Adrenal gland (tissue), 5 donors: ENCODE data around the gene EID3.

Experiments used
- CTCF ChIP-seq, 6 experiments: fragments of 450-650 bp in 4 of 6; fragments of 200-600 bp in 2 of 6; sonication (generic) in 1 of 6; IDR thresholded peaks; 1 replicate in 5 of 6; 2 replicates in 1 of 6; pipeline versions ENCODE4 v1.5.1 to v1.8.0; 2016 to 2021; ENCODE audit warnings: antibody characterized with exemption in 6 of 6, mild to moderate bottlenecking in 2 of 6, moderate library complexity in 1 of 6
- POLR2A ChIP-seq, 2 donors: fragments of 450-650 bp; IDR thresholded peaks; one replicate each; pipeline ENCODE4 v1.6.1; 2017; ENCODE audit warnings: antibody characterized with exemption in 2 of 2, mild to moderate bottlenecking in 2 of 2, moderate library complexity in 1 of 2
- donor health status: DM: no; HTN: no; CAD: no.

GRCh38 chr12:104331376-104331775 lies 27.8 kb downstream of the EID3 start:
- TF ChIP-seq CTCF (IDR thresholded peaks at IDR 0.05) (no peak), POLR2A (IDR thresholded peaks at IDR 0.05) (no peak)
